Aorta (tissue), 5 donors: ENCODE data around the gene ACP5. TPM values are rescaled to one million over a fixed set of nuclear protein-coding genes. Genes with fewer than 3 reads are reported as not detected.

ENCODE experiments used
- ATAC-seq: fragments of 200-7000 bp; cut with Tn5 transposase; one replicate; pipeline ENCODE4 v1.9.1; 2022; ENCODE audit warnings: moderate library complexity; ENCODE audit not compliant: low FRiP score
- DNase-seq, 2 donors: peaks; one replicate each; pipeline ENCODE4 v3.0.0-alpha.2; 2020
- H3K27ac ChIP-seq, 2 donors: one replicate each; pipeline ENCODE4 v1.5.1; 2013; ENCODE audit warnings: low read length in 2 of 2, mild to moderate bottlenecking in 2 of 2, moderate library complexity in 2 of 2, control low read depth in 1 of 2, inconsistent platforms in 1 of 2, low read depth in 1 of 2
- H3K27me3 ChIP-seq, 2 donors: one replicate each; pipeline ENCODE4 v1.6.1; 2013; ENCODE audit warnings: control low read depth in 1 of 2, low read length in 1 of 2, mild to moderate bottlenecking in 1 of 2, moderate library complexity in 1 of 2; ENCODE audit not compliant: insufficient read depth in 2 of 2, control insufficient read depth in 1 of 2
- H3K36me3 ChIP-seq, 2 donors: one replicate each; pipeline ENCODE4 v1.6.1; 2013; ENCODE audit warnings: control low read depth in 1 of 2, low read length in 1 of 2, mild to moderate bottlenecking in 1 of 2; ENCODE audit not compliant: insufficient read depth in 2 of 2, control insufficient read depth in 1 of 2
- H3K4me1 ChIP-seq, 2 donors: one replicate each; pipeline ENCODE4 v1.6.1; 2013; ENCODE audit warnings: low read length in 2 of 2, control low read depth in 1 of 2, mild to moderate bottlenecking in 1 of 2, moderate library complexity in 1 of 2; ENCODE audit not compliant: insufficient read depth in 2 of 2, control insufficient read depth in 1 of 2
- H3K4me3 ChIP-seq, 2 donors: one replicate each; pipeline ENCODE4 v1.5.1; 2013; ENCODE audit warnings: low read length in 2 of 2, control low read depth in 1 of 2, mild to moderate bottlenecking in 1 of 2
- H3K9me3 ChIP-seq: one replicate; pipeline ENCODE4 v1.6.1; 2013; ENCODE audit warnings: mild to moderate bottlenecking, low read length; ENCODE audit not compliant: control insufficient read depth
- WGBS, 2 donors: extraction: QIAGEN DNeasy Blood & Tissue Kit; methylation state at CpG; one replicate each; pipeline ENCODE4 v1.1.7; 2013; 5-methylcytosine and 5-hydroxymethylcytosine counted together
- intact Hi-C, 2 donors: fragments of 100-400 bp; cut with DNase I; formaldehyde crosslinking; loops; one replicate each; pipeline versions ENCODE4 v1.14.2 to v1.15.0; 2022
- polyA plus RNA-seq, 2 donors: library from polyadenylated mRNA; stranded (reverse); fragments of 200-250 nt; gene quantifications; one replicate each; pipeline ENCODE4 v1.2.3, GENCODE V29; 2013
- total RNA-seq, 2 donors: library from RNA; stranded (reverse); fragmentation: NEBNext Ultra II Directional; extraction: Animal tissue kit (Norgen Biotek cat#: 25700); gene quantifications; one replicate each; pipeline ENCODE4 v1.2.1, GENCODE V29; 2021
- donor health status: healthy with polysubstance abuse.
- donor health status: Bipolar disorder and iron deficiency.
- donor health status: DM: no; HTN: no; CAD: no.
- donor health status: DM: no; HTN: no; CAD: no.
- donor health status: DM: yes; HTN: yes; CAD: no.

The ACP5 gene
- total and polyA plus RNA-seq, 4 donors, result 5.2 to 45.3 (median 12.9) TPM

DNA sequence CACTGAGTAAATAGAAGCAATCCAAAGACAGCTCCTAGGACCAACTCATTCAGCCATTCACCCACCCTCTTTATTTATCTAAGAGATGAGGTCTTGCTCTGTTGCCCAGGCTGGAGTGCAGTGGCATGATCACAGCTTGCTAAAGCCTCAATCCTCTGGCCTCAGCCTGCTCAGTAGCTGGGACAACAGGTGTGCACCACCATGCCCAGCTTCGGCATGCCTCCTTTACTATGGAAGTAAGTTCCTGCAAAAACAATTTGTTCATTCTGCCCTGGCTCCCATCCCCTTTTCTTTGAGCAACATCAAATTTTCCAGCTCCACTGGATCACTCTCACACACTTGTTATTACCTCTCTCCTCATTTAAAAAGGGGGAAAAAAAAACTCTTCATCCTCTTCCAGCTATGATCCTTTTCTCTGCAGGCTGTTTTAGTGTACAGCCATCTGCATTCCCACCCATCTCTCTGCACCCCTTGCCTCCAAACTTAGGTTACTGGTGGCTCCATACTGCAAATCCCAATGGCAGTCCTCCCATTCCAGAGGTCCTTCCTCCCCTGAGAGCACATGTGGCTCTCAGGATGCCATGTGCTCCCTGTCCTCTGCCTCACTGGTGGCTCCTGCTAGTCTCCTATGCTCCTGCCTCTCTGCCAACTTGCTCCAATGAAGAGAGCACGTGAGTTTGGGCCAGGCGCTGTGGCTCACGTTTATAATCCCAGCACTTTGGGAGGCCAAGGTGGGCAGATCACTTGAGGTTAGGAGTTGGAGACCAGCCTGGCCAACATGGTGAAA is 20.6 kb downstream of the ACP5 start:
- peaks cover 0 to 3% of the 10 kb centered on the region in 2 donors for H3K4me1 ChIP-seq

DNA sequence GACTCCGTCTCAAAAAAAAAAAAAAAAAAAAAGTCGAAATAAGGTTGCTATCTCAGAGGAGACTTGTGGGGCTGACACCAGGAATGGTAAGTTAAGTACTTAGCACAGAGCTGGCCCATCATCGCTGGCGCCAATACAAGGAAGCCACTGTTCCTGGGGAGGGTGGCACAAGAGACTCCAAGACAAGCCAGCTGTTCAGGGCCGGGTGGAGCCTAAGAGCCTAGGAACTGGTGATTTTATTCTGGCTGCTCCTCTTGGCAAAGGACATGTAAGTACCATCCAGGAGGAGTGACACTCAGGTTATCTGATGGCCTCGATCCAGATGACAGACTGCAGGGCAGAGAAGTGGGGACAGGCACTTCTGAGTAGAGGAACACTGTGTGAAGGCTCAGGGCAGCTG is 22.2 kb downstream of the ACP5 start:
- H3K4me3 ChIP-seq, result no peak overlapping the region
- H3K27ac ChIP-seq, result no peak overlapping the region
- H3K4me1 ChIP-seq, result peaks cover 0 to 3% of the 10 kb centered on the region in 2 donors
- WGBS, 2 donors, result 87 to 91% methylated on average over 5 to 6 of the region's 6 CpGs
- H3K9me3 ChIP-seq, result no peaks in the 10 kb centered on the region
- intact Hi-C loops, result no loop called here
- peaks cover 0 to 3% of the 10 kb centered on the region in 2 donors for H3K36me3 ChIP-seq
- ATAC-seq (no peak), DNase-seq (no peak)
- H3K27me3 ChIP-seq, result no peaks in the 10 kb centered on the region

More for the DNA sequence above, 20.6 kb downstream of the ACP5 start:
- intact Hi-C loops, result no loop called here
- DNase-seq (no peak), ATAC-seq (no peak)
- no peak overlapping the region for H3K4me3 ChIP-seq
- H3K27ac ChIP-seq, result no peak overlapping the region
- H3K9me3 ChIP-seq, result no peaks in the 10 kb centered on the region
- H3K27me3 ChIP-seq, result no peaks in the 10 kb centered on the region
- peaks cover 0 to 3% of the 10 kb centered on the region in 2 donors for H3K36me3 ChIP-seq
- WGBS, 2 donors, result 72 to 79% methylated on average over 4 of the region's 4 CpGs

GRCh38 chr19:11554160-11554559 is 23.3 kb downstream of the ACP5 start:
- Histone ChIP-seq H3K4me3 (no peak overlapping the region), H3K4me1 (peaks cover 0 to 3% of the 10 kb centered on the region in 2 donors), H3K9me3 (no peaks in the 10 kb centered on the region), H3K27ac (no peak overlapping the region), H3K27me3 (no peaks in the 10 kb centered on the region), H3K36me3 (peaks cover 0 to 3% of the 10 kb centered on the region in 2 donors)
- 87 to 92% methylated on average over 12 of the region's 12 CpGs for WGBS, 2 donors
- DNase-seq, result no peak
- ATAC-seq, result no peak
- intact Hi-C loops, result no loop called here

DNA sequence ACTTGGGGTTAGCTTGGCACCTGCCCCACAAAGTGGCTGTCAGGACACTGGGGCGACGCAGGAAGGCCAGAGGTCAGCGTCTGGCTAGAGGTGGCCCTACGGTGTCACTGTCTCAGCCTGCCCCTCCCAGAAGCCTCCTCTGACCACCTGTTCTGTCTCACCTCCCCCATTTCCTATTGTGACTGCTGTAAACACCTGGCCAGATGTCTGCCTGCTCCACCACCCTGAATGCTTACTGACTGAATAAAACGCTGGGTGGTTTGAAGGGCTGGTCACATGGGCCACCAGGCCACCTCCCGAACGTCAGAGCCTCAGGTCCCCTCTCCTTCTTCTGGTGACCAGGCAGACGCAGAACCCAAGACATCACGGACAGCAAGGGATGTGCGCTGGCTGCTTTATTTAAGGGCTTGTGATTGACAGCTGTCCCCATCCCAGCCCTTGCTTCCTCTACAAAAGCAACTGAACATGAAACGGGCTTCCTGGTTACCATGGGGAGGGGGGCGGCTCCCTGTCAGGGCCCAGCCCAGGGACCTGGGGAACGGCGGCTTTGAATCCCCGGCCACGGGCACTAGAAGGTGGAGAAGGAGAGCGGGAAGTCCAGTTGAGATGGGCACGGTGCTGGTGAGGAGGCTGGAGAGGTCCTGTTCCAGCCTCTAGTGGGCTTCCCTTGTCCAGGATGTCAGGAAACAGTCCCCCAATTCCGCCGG is 24.6 kb downstream of the ACP5 start:
- Histone ChIP-seq H3K36me3 (peaks cover 0 to 3% of the 10 kb centered on the region in 2 donors), H3K4me1 (no peaks in the 10 kb centered on the region), H3K27me3 (no peaks in the 10 kb centered on the region), H3K4me3 (no peak overlapping the region), H3K27ac (no peak overlapping the region), H3K9me3 (no peaks in the 10 kb centered on the region)
- DNase-seq (no peak), ATAC-seq (no peak)
- intact Hi-C loops, result no loop called here
- WGBS, 2 donors, result 62 to 70% methylated on average over 19 to 20 of the region's 20 CpGs

GRCh38 chr19:11551603-11552235 is 25.7 kb downstream of the ACP5 start:
- intact Hi-C loops, result no loop called here
- WGBS, 2 donors, result 64 to 67% methylated on average over 26 of the region's 26 CpGs
- DNase-seq (peak in 1 of 2 donors; percentile 86), ATAC-seq (peak; percentile 51)
- Histone ChIP-seq H3K9me3 (no peaks in the 10 kb centered on the region), H3K27me3 (no peaks in the 10 kb centered on the region), H3K4me3 (no peak overlapping the region), H3K36me3 (peaks cover 0 to 5% of the 10 kb centered on the region in 2 donors), H3K27ac (no peak overlapping the region), H3K4me1 (no peaks in the 10 kb centered on the region)

- Histone ChIP-seq H3K27ac (no peak overlapping the region), H3K36me3 (peaks cover 0 to 7% of the 10 kb centered on the region in 2 donors), H3K27me3 (no peaks in the 10 kb centered on the region), H3K4me1 (no peaks in the 10 kb centered on the region), H3K9me3 (no peaks in the 10 kb centered on the region), H3K4me3 (no peak overlapping the region)
- intact Hi-C loops, result no loop called here
- WGBS, 2 donors, result 83 to 89% methylated on average over 8 of the region's 8 CpGs
- no peak for DNase-seq
- no peak for ATAC-seq
Measured at GRCh38 chr19:11550265-11550664, 27.2 kb downstream of the ACP5 start.

DNA sequence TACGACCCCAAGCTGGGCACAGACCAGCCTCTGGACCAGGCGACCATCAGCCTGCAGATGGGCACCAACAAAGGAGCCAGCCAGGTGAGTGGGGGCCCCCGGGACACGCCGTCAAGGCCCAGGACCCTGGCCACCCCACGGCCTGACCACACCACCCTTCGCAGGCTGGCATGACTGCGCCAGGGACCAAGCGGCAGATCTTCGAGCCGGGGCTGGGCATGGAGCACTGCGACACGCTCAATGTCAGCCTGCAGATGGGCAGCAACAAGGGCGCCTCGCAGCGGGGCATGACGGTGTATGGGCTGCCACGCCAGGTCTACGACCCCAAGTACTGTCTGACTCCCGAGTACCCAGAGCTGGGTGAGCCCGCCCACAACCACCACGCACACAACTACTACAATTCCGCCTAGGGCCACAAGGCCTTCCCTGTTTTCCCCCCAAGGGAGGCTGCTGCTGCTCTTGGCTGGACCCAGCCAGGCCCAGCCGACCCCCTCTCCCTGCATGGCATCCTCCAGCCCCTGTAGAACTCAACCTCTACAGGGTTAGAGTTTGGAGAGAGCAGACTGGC is 28.0 kb downstream of the ACP5 start:
- ATAC-seq (no peak), DNase-seq (no peak)
- Histone ChIP-seq H3K27me3 (no peaks in the 10 kb centered on the region), H3K9me3 (no peaks in the 10 kb centered on the region), H3K4me1 (no peaks in the 10 kb centered on the region), H3K4me3 (no peak overlapping the region), H3K27ac (no peak overlapping the region), H3K36me3 (peaks cover 0 to 7% of the 10 kb centered on the region in 2 donors)
- WGBS, 2 donors, result 88 to 90% methylated on average over 24 of the region's 24 CpGs
- intact Hi-C loops, result no loop called here

DNA sequence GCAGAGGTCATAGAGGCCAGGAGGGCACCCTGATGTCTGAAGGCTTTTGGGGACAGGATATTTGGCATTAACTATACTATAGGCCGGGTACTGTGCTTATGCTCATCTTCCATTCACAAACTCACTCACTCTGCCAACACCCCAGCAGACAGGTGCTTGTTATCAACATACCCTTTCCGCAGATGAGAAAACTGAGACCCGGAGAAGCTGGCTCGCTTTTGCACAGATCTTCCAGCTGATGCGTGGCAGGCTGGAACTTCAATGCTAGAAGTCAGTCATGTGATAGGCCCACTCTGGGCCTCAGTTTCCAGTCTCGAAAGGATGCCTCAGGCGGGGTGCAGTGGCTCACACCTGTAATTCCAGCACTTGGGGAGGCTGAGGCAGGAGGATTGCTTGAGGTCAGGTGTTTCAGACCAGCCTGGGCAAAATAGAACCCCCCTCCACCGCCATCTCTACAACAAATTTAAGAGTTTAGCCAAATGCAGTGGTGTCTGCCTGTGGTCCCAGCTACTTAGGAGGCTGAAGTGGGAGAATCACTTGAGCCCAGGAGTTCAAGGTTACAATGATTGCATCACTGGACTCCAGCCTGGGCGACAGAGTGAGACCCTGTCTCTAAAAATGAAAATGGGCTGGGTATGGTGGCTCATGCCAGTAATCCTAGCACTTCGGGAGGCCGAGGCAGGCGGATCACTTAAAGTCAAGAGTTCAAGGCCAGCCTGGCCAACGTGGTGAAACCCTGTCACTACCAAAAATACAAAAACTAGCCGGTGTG is 29.3 kb downstream of the ACP5 start:
- H3K27me3 ChIP-seq, result no peaks in the 10 kb centered on the region
- H3K36me3 ChIP-seq, result peaks cover 0 to 6% of the 10 kb centered on the region in 2 donors
- DNase-seq (no peak), ATAC-seq (no peak)
- no peak overlapping the region for H3K27ac ChIP-seq
- no peak overlapping the region for H3K4me3 ChIP-seq
- no peaks in the 10 kb centered on the region for H3K9me3 ChIP-seq
- 91 to 95% methylated on average over 14 of the region's 14 CpGs for WGBS, 2 donors
- intact Hi-C loops, result no loop called here
- no peaks in the 10 kb centered on the region for H3K4me1 ChIP-seq
